Cardiac muscle cell (in vitro differentiated cells and primary cell): ENCODE results near the gene DDX5. TPM values are rescaled to one million over a fixed set of nuclear protein-coding genes. Genes with fewer than 3 reads are reported as not detected.
A peak's percentile ranks its signal among the peaks of the same experiment; 100 is the strongest.
"Not testable (repeated sequence)": the region's sequence is repeated elsewhere in the genome, so short reads cannot be mapped to it uniquely, and the experiment has no call there.

Experiments used
- DNase-seq, 2 donors: peaks; one replicate each; pipeline versions ENCODE4 v3.0.0 to v3.0.0-alpha.2; 2010 to 2017; ENCODE audit warnings: low read depth in 1 of 2, low spot score in 1 of 2
- H3K27ac ChIP-seq: fragments of 200-600 bp; sonication (generic); 2 replicates; pipeline ENCODE4 v1.5.1; 2016
- H3K27me3 ChIP-seq: fragments of 200-600 bp; sonication (generic); 2 replicates; pipeline ENCODE4 v1.6.0; 2016; ENCODE audit warnings: control low read depth
- H3K36me3 ChIP-seq: fragments of 200-600 bp; sonication (generic); 2 replicates; pipeline ENCODE4 v1.5.1; 2016; ENCODE audit warnings: control low read depth
- H3K4me1 ChIP-seq: fragments of 200-600 bp; sonication (generic); 2 replicates; pipeline ENCODE4 v1.8.1; 2017; ENCODE audit warnings: low read depth, mild to moderate bottlenecking, mixed run types
- H3K4me3 ChIP-seq: fragments of 200-600 bp; sonication (generic); 2 replicates; pipeline ENCODE4 v1.5.1; 2016; ENCODE audit warnings: mild to moderate bottlenecking
- H3K9me3 ChIP-seq: fragments of 200-600 bp; sonication (generic); 2 replicates; pipeline ENCODE4 v1.5.1; 2017; ENCODE audit warnings: low read depth, mild to moderate bottlenecking, control low read depth
- polyA plus RNA-seq: library from polyadenylated mRNA; unstranded; fragments of >200 nt; fragmentation: Nextera tagmentation; extraction: Ambion mirVana; gene quantifications from 2 replicates; pipeline ENCODE4 v1.2.1, GENCODE V29; 2016
- total RNA-seq: library from RNA; depleted of rRNA; stranded (reverse); fragments of >200 nt; gene quantifications from 2 replicates; pipeline ENCODE4 v1.2.3, GENCODE V29; 2016
- TF ChIP-seq, protein P1 (sequence below): IDR thresholded peaks from 2 replicates; pipeline ENCODE4 v1.5.1; 2012; ENCODE audit warnings: low read depth, mild to moderate bottlenecking, low read length

DDX5 gene
- total and polyA plus RNA-seq, 2 experiments from 2014 or later: 639 to 1,000 TPM

DNA sequence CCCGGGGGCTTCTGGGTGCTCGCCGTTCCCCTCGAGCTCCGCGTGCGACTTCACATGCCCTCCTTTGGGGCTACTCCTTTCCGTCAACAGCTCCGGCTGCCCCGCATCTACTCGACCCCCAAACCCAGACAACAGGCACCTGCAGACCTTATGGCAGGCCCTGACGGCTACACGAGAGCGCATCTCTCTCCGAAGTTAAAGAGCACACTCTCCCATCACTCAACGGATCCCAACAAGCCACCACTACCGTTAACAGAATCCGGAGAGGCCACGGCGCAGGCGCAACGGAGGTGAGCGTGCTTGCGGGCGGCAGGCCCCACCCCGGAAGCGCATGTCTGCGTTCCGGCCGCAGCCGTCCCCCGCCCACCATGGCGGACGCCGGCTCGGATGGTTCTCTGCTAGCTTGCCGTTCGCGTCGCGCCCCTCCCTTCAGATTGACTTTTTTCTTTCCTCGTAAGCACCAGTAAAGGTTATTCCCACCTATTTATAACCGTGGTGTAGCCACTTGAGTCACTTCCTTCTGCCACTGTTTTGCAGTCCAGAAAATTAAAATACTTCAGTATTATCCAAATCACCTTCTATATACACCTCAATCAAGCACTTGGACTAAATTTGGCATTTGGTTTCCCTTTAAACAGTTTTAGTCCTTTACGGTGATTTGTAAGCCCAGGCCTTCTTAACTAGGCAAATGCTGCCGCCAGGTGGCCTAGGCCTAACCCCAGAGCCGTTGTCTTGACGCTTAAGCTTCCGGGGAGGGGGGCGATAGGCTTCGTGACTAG is 9.1 kb downstream of the DDX5 start, which contains the start of gene POLG2:
Gene POLG2, minus strand, starts transcription at position 269 of the 779 bp plus-strand sequence. Its CDS starts 86 bp downstream, at position 183.
- peak within 1 kb of the TSS; percentile 86 for H3K27ac ChIP-seq
- peak; percentile 95 to 96 for DNase-seq
- peak within 1 kb of the TSS; percentile 48 for H3K4me3 ChIP-seq
- no peaks in the 10 kb centered on the region for H3K27me3 ChIP-seq
- H3K4me1 ChIP-seq: peaks cover 11% of the 10 kb centered on the region
- H3K36me3 ChIP-seq: peaks cover 46% of the 10 kb centered on the region
- H3K9me3 ChIP-seq: no peaks in the 10 kb centered on the region
- TF ChIP-seq, protein P1, sequence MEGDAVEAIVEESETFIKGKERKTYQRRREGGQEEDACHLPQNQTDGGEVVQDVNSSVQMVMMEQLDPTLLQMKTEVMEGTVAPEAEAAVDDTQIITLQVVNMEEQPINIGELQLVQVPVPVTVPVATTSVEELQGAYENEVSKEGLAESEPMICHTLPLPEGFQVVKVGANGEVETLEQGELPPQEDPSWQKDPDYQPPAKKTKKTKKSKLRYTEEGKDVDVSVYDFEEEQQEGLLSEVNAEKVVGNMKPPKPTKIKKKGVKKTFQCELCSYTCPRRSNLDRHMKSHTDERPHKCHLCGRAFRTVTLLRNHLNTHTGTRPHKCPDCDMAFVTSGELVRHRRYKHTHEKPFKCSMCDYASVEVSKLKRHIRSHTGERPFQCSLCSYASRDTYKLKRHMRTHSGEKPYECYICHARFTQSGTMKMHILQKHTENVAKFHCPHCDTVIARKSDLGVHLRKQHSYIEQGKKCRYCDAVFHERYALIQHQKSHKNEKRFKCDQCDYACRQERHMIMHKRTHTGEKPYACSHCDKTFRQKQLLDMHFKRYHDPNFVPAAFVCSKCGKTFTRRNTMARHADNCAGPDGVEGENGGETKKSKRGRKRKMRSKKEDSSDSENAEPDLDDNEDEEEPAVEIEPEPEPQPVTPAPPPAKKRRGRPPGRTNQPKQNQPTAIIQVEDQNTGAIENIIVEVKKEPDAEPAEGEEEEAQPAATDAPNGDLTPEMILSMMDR: peak; percentile 59

DNA sequence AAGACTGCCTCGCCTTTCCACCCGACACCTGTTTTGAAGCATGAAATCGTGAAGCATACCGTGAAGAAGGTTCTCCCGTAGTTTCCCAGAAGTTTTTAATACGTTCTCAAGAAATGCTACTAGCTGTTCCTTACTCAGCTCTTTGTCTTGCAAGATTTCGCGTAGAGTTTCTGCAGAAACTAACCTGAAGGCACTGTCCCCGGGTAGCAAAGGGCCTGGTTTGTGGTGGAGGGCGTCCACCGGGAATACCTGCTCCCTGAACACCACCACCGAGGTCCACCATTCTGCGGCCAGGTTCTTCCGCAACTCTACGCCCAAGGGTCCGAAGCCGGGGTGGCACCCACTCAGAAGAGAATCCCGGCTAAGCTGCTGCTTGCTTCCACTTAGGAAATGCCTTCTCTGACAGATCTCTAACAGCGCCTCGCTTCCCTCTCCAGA is 9.7 kb downstream of the DDX5 start:
- no peaks in the 10 kb centered on the region for H3K27me3 ChIP-seq
- no peaks in the 10 kb centered on the region for H3K9me3 ChIP-seq
- H3K4me3 ChIP-seq: peak overlapping the region; percentile 48
- H3K36me3 ChIP-seq: peaks cover 41% of the 10 kb centered on the region
- TF ChIP-seq, protein P1: no peak
- H3K27ac ChIP-seq: peak overlapping the region; percentile 86
- peak in 1 of 2 donors; percentile 79 for DNase-seq
- peaks cover 11% of the 10 kb centered on the region for H3K4me1 ChIP-seq

DNA sequence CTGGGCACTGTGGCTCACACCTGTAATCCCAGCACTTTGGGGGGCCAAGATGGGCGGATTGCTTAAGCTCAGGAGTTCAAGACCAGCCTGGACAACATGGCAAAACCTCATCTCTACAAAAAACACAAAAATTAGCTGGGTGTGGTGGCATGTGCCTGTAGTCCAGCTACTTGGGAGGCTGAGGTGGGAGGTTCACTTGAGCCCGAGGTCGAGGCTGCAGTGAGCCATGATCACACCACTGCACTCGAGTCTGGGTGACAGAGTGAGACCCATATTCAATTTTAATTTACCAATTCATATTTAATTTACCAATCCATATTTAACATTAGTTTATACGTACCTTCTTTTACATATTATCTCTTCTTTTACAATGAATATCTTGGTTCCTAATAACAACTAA is 10.8 kb downstream of the DDX5 start:
- H3K27me3 ChIP-seq, H3K27ac ChIP-seq, H3K9me3 ChIP-seq, DNase-seq: not testable (repeated sequence)
- Histone ChIP-seq H3K4me3 (peak overlapping the region; percentile 48), H3K36me3 (peaks cover 40% of the 10 kb centered on the region), H3K4me1 (peaks cover 11% of the 10 kb centered on the region)

DNA sequence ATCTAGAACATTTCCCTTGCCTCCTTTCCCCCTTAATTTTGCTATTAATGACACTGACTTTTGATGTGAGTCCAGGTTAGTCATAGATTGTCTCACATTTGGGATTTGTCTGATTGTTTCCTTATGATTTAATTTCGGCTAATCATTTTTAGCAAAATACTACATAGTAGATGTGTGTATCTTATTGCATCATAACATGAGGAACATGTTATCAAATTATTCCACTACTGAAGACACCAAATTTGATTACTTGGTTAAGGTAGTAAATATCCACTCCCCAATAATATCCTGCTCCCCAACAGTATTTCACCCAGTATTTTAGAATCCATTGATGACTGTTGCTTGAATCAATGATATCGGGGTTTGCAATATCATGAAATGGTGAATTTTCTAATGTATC is 12.0 kb downstream of the DDX5 start:
- Histone ChIP-seq H3K27ac (no peak overlapping the region), H3K36me3 (peaks cover 37% of the 10 kb centered on the region), H3K4me1 (peaks cover 11% of the 10 kb centered on the region), H3K4me3 (no peak overlapping the region), H3K27me3 (no peaks in the 10 kb centered on the region), H3K9me3 (no peaks in the 10 kb centered on the region)
- TF ChIP-seq, protein P1: no peak
- DNase-seq: no peak

DNA sequence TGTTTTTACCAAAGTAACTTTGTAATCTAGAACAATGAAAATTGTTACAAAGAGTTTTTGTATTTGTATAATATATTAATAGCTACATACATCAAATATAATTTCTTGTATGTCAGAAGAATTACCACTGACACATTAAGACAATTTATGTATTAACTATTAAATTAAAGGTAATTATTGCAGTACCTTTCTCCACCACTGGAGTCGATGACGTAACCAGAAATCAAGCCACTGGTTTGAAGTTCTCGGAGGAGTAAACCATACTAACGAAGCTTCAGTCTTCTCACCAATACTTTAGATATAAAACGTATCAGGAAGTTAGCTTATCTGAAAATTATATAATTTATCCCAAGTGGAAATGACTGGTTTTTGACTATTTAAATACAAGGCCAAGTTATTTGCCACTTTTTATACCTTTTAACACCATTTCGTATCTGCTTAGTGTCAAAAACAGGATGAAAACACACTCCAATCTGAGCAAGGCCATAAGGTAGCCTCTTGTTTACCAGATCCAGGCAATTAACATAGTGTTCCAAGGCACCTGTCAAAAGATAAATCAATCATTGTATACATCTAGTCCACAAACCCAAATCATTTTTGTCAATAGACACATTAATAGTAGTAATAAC is 13.5 kb downstream of the DDX5 start:
- Histone ChIP-seq H3K27me3 (no peaks in the 10 kb centered on the region), H3K4me3 (no peak overlapping the region), H3K36me3 (peaks cover 34% of the 10 kb centered on the region), H3K4me1 (peaks cover 11% of the 10 kb centered on the region), H3K27ac (no peak overlapping the region), H3K9me3 (no peaks in the 10 kb centered on the region)
- peak in 1 of 2 donors; percentile 41 for DNase-seq
- TF ChIP-seq, protein P1: peak; percentile 54

DNA sequence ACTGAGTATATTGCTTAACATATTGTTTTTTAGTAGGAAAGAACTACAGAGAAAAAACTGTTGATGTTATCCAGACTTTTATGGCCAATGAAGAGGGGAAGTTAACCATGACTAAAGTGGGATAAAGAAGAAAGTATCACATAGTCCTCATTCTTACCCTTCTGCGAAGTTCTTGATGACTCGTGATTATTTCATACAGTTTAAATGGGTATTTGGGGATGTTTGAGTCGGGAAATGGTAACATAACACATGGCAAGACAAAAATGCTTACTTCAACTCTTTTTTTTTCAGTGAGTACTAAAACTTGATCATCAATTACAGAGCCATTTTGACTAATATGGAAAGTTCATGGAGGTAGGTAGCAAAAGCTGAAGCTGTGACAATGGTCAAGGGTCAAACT is 14.1 kb downstream of the DDX5 start:
- H3K36me3 ChIP-seq: peaks cover 34% of the 10 kb centered on the region
- TF ChIP-seq, protein P1: no peak
- H3K9me3 ChIP-seq: no peaks in the 10 kb centered on the region

More for the DNA sequence above, 14.1 kb downstream of the DDX5 start:
- no peak overlapping the region for H3K27ac ChIP-seq
- no peak for DNase-seq
- no peaks in the 10 kb centered on the region for H3K27me3 ChIP-seq
- peaks cover 11% of the 10 kb centered on the region for H3K4me1 ChIP-seq
- no peak overlapping the region for H3K4me3 ChIP-seq
